Measurements from ENCODE around the gene SOX30.

SOX30 gene

GRCh38 chr5:157671592-157672330 lies 19.5 kb upstream of the SOX30 start:
- ChIA-PET POLR2A (ENCODE audit: low non-redundant PET) (interaction anchor here (0.6 kb wide), 1 partner anchor 14 kb away, joined by 3 read pairs; no protein-coding TSS in a partner anchor), CTCF (interaction anchor here (0.6 to 0.7 kb wide), 2 partner anchors 13 to 64 kb away, joined by 3 read pairs; no protein-coding TSS in a partner anchor)
- H3K27ac ChIP-seq, result no peak overlapping the region
- TF ChIP-seq CTCF (conservative IDR thresholded peaks at IDR 0.05; ENCODE audit: low read depth), result no peak
- DNase-seq (ENCODE audit: low spot score), result no peak

- peak; percentile 39 for DNase-seq (ENCODE audit: low spot score)
- TF ChIP-seq CTCF (conservative IDR thresholded peaks at IDR 0.05; ENCODE audit: low read depth), result no peak
- ChIA-PET CTCF (interaction anchor here (0.6 to 0.9 kb wide), 4 partner anchors 14 to 331 kb away, joined by 3 to 4 read pairs (median 3); partner anchors contain the start of gene LSM11), POLR2A (ENCODE audit: low non-redundant PET) (no interaction called here)
- no peak within 1 kb of the TSS for H3K27ac ChIP-seq
These were observed 18.7 kb upstream of the SOX30 start, which contains the start of gene C5orf52 for GRCh38 chr5:157670662-157671591. C5orf52 (plus strand) TSS chr5:157671533; CDS start chr5:157671615, 82 bp downstream.

- DNase-seq (ENCODE audit: low spot score), result no peak
- ChIA-PET CTCF (no interaction called here), POLR2A (ENCODE audit: low non-redundant PET) (no interaction called here)
- no peak overlapping the region for H3K27ac ChIP-seq
- TF ChIP-seq CTCF (conservative IDR thresholded peaks at IDR 0.05; ENCODE audit: low read depth), result no peak
These were observed 17.5 kb upstream of the SOX30 start for GRCh38 chr5:157669701-157670097.

- CTCF ChIA-PET, result interaction anchor here (0.9 to 1.4 kb wide), 3 partner anchors 28 to 75 kb away, joined by 4 to 10 read pairs (median 4); partner anchors contain the start of gene LSM11
- H3K27ac ChIP-seq, result no peak overlapping the region
- POLR2A ChIA-PET (ENCODE audit: low non-redundant PET), result no interaction called here
- no peak for DNase-seq (ENCODE audit: low spot score)
- no peak for TF ChIP-seq CTCF (conservative IDR thresholded peaks at IDR 0.05; ENCODE audit: low read depth)
These were observed 16.1 kb upstream of the SOX30 start for GRCh38 chr5:157668356-157668755.

GRCh38 chr5:157665467-157666070 lies 13.3 kb upstream of the SOX30 start:
- DNase-seq (ENCODE audit: low spot score), result peak; percentile 88
- TF ChIP-seq CTCF (conservative IDR thresholded peaks at IDR 0.05; ENCODE audit: low read depth), result no peak
- CTCF ChIA-PET, result no interaction called here
- no peak overlapping the region for H3K27ac ChIP-seq
- POLR2A ChIA-PET (ENCODE audit: low non-redundant PET), result no interaction called here
